Activated T-helper 9 cell treated with anti-CD3 and anti-CD28 coated beads, Interleukin-2, amount 50 U/mL, for 16 hours (primary cell): ENCODE measurements around the gene SCAP.
"Not testable (repeated sequence)": the region's sequence is repeated elsewhere in the genome, so short reads cannot be mapped to it uniquely, and the experiment has no call there.

Source experiments
- DNase-seq: peaks from one replicate; pipeline ENCODE4 v3.0.0-alpha.2; 2020; ENCODE audit warnings: low read depth

SCAP gene

GRCh38 chr3:47475570-47476329 lies at the start of gene SCAP:
Gene SCAP, minus strand, starts transcription at chr3:47475941. Its CDS starts 32,948 bp downstream, at chr3:47442993.
- DNase-seq = peak; percentile 95

GRCh38 chr3:47523310-47524073 lies 47.8 kb upstream of the SCAP start:
- DNase-seq = no peak

GRCh38 chr3:47522082-47522987 lies 46.6 kb upstream of the SCAP start:
- peak; percentile 54 for DNase-seq

GRCh38 chr3:47520756-47521155 lies 45.0 kb upstream of the SCAP start:
- DNase-seq = no peak

GRCh38 chr3:47517937-47518336 lies 42.2 kb upstream of the SCAP start:
- no peak for DNase-seq

- no peak for DNase-seq
Observed at GRCh38 chr3:47515864-47516319, 40.2 kb upstream of the SCAP start.

GRCh38 chr3:47515100-47515499 lies 39.4 kb upstream of the SCAP start:
- DNase-seq = no peak

- DNase-seq = peak; percentile 95
Observed at GRCh38 chr3:47513125-47513929, 37.6 kb upstream of the SCAP start, which contains the start of gene ELP6. Gene ELP6, minus strand, starts transcription at chr3:47513712. Its CDS starts 122 bp downstream, at chr3:47513590.

GRCh38 chr3:47512416-47513124 lies 36.8 kb upstream of the SCAP start:
- DNase-seq = no peak

- not testable (repeated sequence) for DNase-seq
Observed at GRCh38 chr3:47505267-47505666, 29.5 kb upstream of the SCAP start.

GRCh38 chr3:47504113-47504512 lies 28.4 kb upstream of the SCAP start:
- no peak for DNase-seq

GRCh38 chr3:47503033-47503432 lies 27.3 kb upstream of the SCAP start:
- no peak for DNase-seq

- DNase-seq = no peak
Observed at GRCh38 chr3:47496892-47497291, 21.2 kb upstream of the SCAP start.

- DNase-seq = no peak
Observed at GRCh38 chr3:47495886-47496285, 20.1 kb upstream of the SCAP start.

- no peak for DNase-seq
Observed at GRCh38 chr3:47495111-47495510, 19.4 kb upstream of the SCAP start.

GRCh38 chr3:47491777-47492176 lies 16.0 kb upstream of the SCAP start:
- no peak for DNase-seq

- no peak for DNase-seq
Observed at GRCh38 chr3:47491186-47491585, 15.4 kb upstream of the SCAP start.

- no peak for DNase-seq
Observed at GRCh38 chr3:47487265-47487664, 11.5 kb upstream of the SCAP start.

GRCh38 chr3:47485812-47486211 lies 10.1 kb upstream of the SCAP start:
- DNase-seq = no peak

GRCh38 chr3:47482366-47482765 lies 6.6 kb upstream of the SCAP start:
- DNase-seq = no peak

GRCh38 chr3:47481763-47482162 lies 6.0 kb upstream of the SCAP start:
- DNase-seq = not testable (repeated sequence)
